DND-41 (cell line): ENCODE measurements around the gene NFIA.

Experiments used
- ATAC-seq: fragments of 200-7000 bp; cut with Tn5 transposase; 3 replicates; pipeline ENCODE4 v1.9.1; 2021; ENCODE audit warnings: low read depth; ENCODE audit not compliant: insufficient read depth
- DNase-seq: peaks from one replicate; pipeline ENCODE4 v3.0.0-alpha.2; 2020
- H2AFZ ChIP-seq: 2 replicates; pipeline ENCODE4 v1.6.0; 2012; ENCODE audit warnings: low read depth, low read length
- H3K27ac ChIP-seq: 2 replicates; pipeline ENCODE4 v1.5.1; 2012; ENCODE audit warnings: low read length, inconsistent platforms
- H3K27me3 ChIP-seq: fragments of 200-600 bp; sonication (generic); 2 replicates; pipeline ENCODE4 v1.6.0; 2012; ENCODE audit warnings: low read length, mild to moderate bottlenecking, inconsistent platforms; ENCODE audit not compliant: insufficient read depth, poor library complexity
- H3K36me3 ChIP-seq: 2 replicates; pipeline ENCODE4 v1.5.1; 2012; ENCODE audit warnings: low read length, inconsistent platforms; ENCODE audit not compliant: insufficient read depth
- H3K4me1 ChIP-seq: 2 replicates; pipeline ENCODE4 v1.5.1; 2012; ENCODE audit warnings: mild to moderate bottlenecking, low read length; ENCODE audit not compliant: insufficient read depth
- H3K4me2 ChIP-seq: 2 replicates; pipeline ENCODE4 v1.6.0; 2012; ENCODE audit warnings: mild to moderate bottlenecking, moderate library complexity, low read length, inconsistent platforms; ENCODE audit not compliant: insufficient read depth
- H3K4me3 ChIP-seq, 2 experiments: fragments of 200-600 bp in 1 of 2; shearing (Covaris generic) in 1 of 2; 2 replicates each; pipeline ENCODE4 v1.5.1; 2012 to 2016; ENCODE audit warnings: inconsistent platforms in 2 of 2, low read length in 2 of 2, mild to moderate bottlenecking in 2 of 2, low read depth in 1 of 2, moderate library complexity in 1 of 2
- H3K79me2 ChIP-seq: 2 replicates; pipeline ENCODE4 v1.6.0; 2012; ENCODE audit warnings: low read length, inconsistent platforms; ENCODE audit not compliant: insufficient read depth
- H3K9ac ChIP-seq: 2 replicates; pipeline ENCODE4 v1.6.0; 2012; ENCODE audit warnings: low read depth, mild to moderate bottlenecking, inconsistent platforms, low read length, moderate library complexity
- H3K9me3 ChIP-seq: 2 replicates; pipeline ENCODE4 v1.5.1; 2012; ENCODE audit warnings: low read length, moderate library complexity, mild to moderate bottlenecking, inconsistent platforms; ENCODE audit not compliant: insufficient read depth, severe bottlenecking
- H4K20me1 ChIP-seq: 2 replicates; pipeline ENCODE4 v1.6.0; 2012; ENCODE audit warnings: low read length; ENCODE audit not compliant: insufficient read depth
- CTCF ChIP-seq: IDR thresholded peaks from 2 replicates; pipeline ENCODE4 v1.5.1; 2012; ENCODE audit warnings: borderline replicate concordance, low read length, moderate library complexity, mild to moderate bottlenecking; ENCODE audit not compliant: poor library complexity, severe bottlenecking; ENCODE audit errors: extremely low read depth
- EZH2 ChIP-seq: IDR thresholded peaks from 3 replicates; pipeline ENCODE4 v1.6.1; 2012; ENCODE audit warnings: borderline replicate concordance, low read depth, mild to moderate bottlenecking, moderate library complexity, low read length, inconsistent platforms; ENCODE audit not compliant: severe bottlenecking

The NFIA gene

GRCh38 chr1:61051719-61052394, 30.5 kb upstream of the NFIA start:
- ATAC-seq: no peak
- H3K9ac ChIP-seq: no peak overlapping the region
- H2AFZ ChIP-seq: no peak overlapping the region
- peaks cover 3% of the 10 kb centered on the region for H3K9me3 ChIP-seq
- no peak overlapping the region for H3K4me2 ChIP-seq
- H3K4me3 ChIP-seq: no peak overlapping the region
- H3K27me3 ChIP-seq: no peaks in the 10 kb centered on the region
- no peaks in the 10 kb centered on the region for H3K79me2 ChIP-seq
- H4K20me1 ChIP-seq: no peaks in the 10 kb centered on the region
- no peaks in the 10 kb centered on the region for H3K4me1 ChIP-seq
- no peaks in the 10 kb centered on the region for H3K36me3 ChIP-seq
- no peak for DNase-seq
- no peak for TF ChIP-seq EZH2
- no peak for TF ChIP-seq CTCF
- no peak overlapping the region for H3K27ac ChIP-seq

GRCh38 chr1:61052395-61053225, 29.8 kb upstream of the NFIA start:
- Histone ChIP-seq H3K4me3 (no peak overlapping the region), H4K20me1 (no peaks in the 10 kb centered on the region), H3K36me3 (no peaks in the 10 kb centered on the region), H3K9ac (no peak overlapping the region), H3K27ac (no peak overlapping the region), H3K4me1 (no peaks in the 10 kb centered on the region), H3K79me2 (no peaks in the 10 kb centered on the region), H2AFZ (no peak overlapping the region), H3K9me3 (peaks cover 3% of the 10 kb centered on the region), H3K27me3 (no peaks in the 10 kb centered on the region), H3K4me2 (no peak overlapping the region)
- DNase-seq: no peak
- ATAC-seq: no peak
- TF ChIP-seq CTCF (no peak), EZH2 (no peak)

GRCh38 chr1:61053226-61053711, 29.1 kb upstream of the NFIA start:
- Histone ChIP-seq H3K9ac (no peak overlapping the region), H2AFZ (no peak overlapping the region)
- no peak for TF ChIP-seq EZH2
- TF ChIP-seq CTCF: no peak

More at GRCh38 chr1:61053226-61053711, 29.1 kb upstream of the NFIA start:
- Histone ChIP-seq H4K20me1 (no peaks in the 10 kb centered on the region), H3K27ac (no peak overlapping the region), H3K27me3 (no peaks in the 10 kb centered on the region), H3K9me3 (peaks cover 3% of the 10 kb centered on the region), H3K4me1 (no peaks in the 10 kb centered on the region), H3K79me2 (no peaks in the 10 kb centered on the region), H3K4me2 (no peak overlapping the region), H3K4me3 (no peak overlapping the region), H3K36me3 (no peaks in the 10 kb centered on the region)
- ATAC-seq (no peak), DNase-seq (no peak)
